Measurements from ENCODE around the gene USP21. TPM values are rescaled to one million over a fixed set of nuclear protein-coding genes. Genes with fewer than 3 reads are reported as not detected.

Gene USP21
- polyA plus RNA-seq, 1 of the 3 experiments (the other 2 are of a cell fraction) = 26.8 TPM

GRCh38 chr1:161115132-161115711 lies 44.1 kb upstream of the USP21 start:
- DNase-seq = no peak
- POLR2A ChIA-PET = no interaction called here
- H3K27ac ChIP-seq (ENCODE audit: low read depth in 2 of 2, low read length in 1 of 2) = peak overlapping the region in 1 of 2 experiments; percentile 45; a peak in 2 of 4 replicates
- WGBS (ENCODE audit: low lambda C conversion rate) = 61% methylated on average over 12 of the region's 12 CpGs
- H3K9me3 ChIP-seq = no peaks in the 10 kb centered on the region
- H3K4me1 ChIP-seq (ENCODE audit: control insufficient read depth in 1 of 2, insufficient read depth in 2 of 2, low read depth in 1 of 2, low read length in 1 of 2) = peaks cover 19 to 25% of the 10 kb centered on the region in 2 experiments; a peak in 3 of 4 replicates
- H3K4me2 ChIP-seq = peak overlapping the region; percentile 92
- no peak overlapping the region for H3K9ac ChIP-seq
- H3K79me2 ChIP-seq (ENCODE audit: insufficient read depth) = peaks cover 93% of the 10 kb centered on the region
- peaks cover 15% of the 10 kb centered on the region for H3F3A ChIP-seq (replicated peaks; ENCODE audit: insufficient read depth)
- H3K9me2 ChIP-seq = no peaks in the 10 kb centered on the region
- no peaks in the 10 kb centered on the region for H3K27me3 ChIP-seq (ENCODE audit: insufficient read depth)
- H3K4me3 ChIP-seq (ENCODE audit: low read depth in 2 of 2, low read length in 1 of 2) = no peak overlapping the region
- peaks cover 45% of the 10 kb centered on the region for H4K20me1 ChIP-seq (ENCODE audit: insufficient read depth)
- no peak overlapping the region for H2AFZ ChIP-seq (ENCODE audit: low read depth)
- CTCF ChIA-PET = interaction anchor here (2.2 kb wide), 1 partner anchor 18 kb away, joined by 6 read pairs; no protein-coding TSS in a partner anchor
- peaks cover 13 to 20% of the 10 kb centered on the region in 2 experiments for H3K36me3 ChIP-seq (replicated peaks in 1 of 2; ENCODE audit: control insufficient read depth in 1 of 2, insufficient read depth in 2 of 2, low read length in 1 of 2)
- no peak for TF ChIP-seq YY1 (IDR thresholded peaks at IDR 0.05; ENCODE audit: low read depth)
- TF ChIP-seq CTCF (IDR thresholded peaks at IDR 0.05) = no peak
- no peak for TF ChIP-seq FOXM1 (IDR thresholded peaks at IDR 0.05; ENCODE audit: low read depth)
- no peak for TF ChIP-seq TAF1 (IDR thresholded peaks at IDR 0.05; ENCODE audit: borderline replicate concordance, low read depth, low read length)
- TF ChIP-seq USF1 (IDR thresholded peaks at IDR 0.05; ENCODE audit: borderline replicate concordance, low read depth) = no peak
- peak; percentile 50; the same call in 1 of the 2 replicates for TF ChIP-seq MAX (IDR thresholded peaks at IDR 0.05; ENCODE audit: low read depth)
- TF ChIP-seq ELF1 (IDR thresholded peaks at IDR 0.05) = no peak
- peak; percentile 72 for TF ChIP-seq FOSL2 (IDR thresholded peaks at IDR 0.05; ENCODE audit: borderline replicate concordance, low read depth)
- no peak for TF ChIP-seq SMC3 (IDR thresholded peaks at IDR 0.05; ENCODE audit: low read depth, low read length)
- no peak for TF ChIP-seq USF2 (IDR thresholded peaks at IDR 0.05; ENCODE audit: borderline replicate concordance, low read depth, low read length)
- TF ChIP-seq POLR2AphosphoS5 (IDR thresholded peaks at IDR 0.05; ENCODE audit: low read depth, low read length) = peak; percentile 29; the same call in 1 of the 2 replicates
- TF ChIP-seq CHD2 (IDR thresholded peaks at IDR 0.05; ENCODE audit: low read length, partially characterized antibody) = no peak
- TF ChIP-seq NFIC (IDR thresholded peaks at IDR 0.05; ENCODE audit: borderline replicate concordance) = peak; percentile 59; the same call in 1 of the 2 replicates
- no peak for TF ChIP-seq ZBTB33 (IDR thresholded peaks at IDR 0.05; ENCODE audit: borderline replicate concordance, low read depth)
- TF ChIP-seq GATA2 (CRISPR knock-in tag; IDR thresholded peaks at IDR 0.05) = no peak
- no peak for TF ChIP-seq RAD21 (IDR thresholded peaks at IDR 0.05; ENCODE audit: low read length)
- TF ChIP-seq FOXJ3 (CRISPR knock-in tag; IDR thresholded peaks at IDR 0.05) = no peak
- TF ChIP-seq RCOR1 (IDR thresholded peaks at IDR 0.05; ENCODE audit: low read length) = no peak
- TF ChIP-seq NRF1 (IDR thresholded peaks at IDR 0.05; ENCODE audit: low read depth, low read length) = no peak
- 0 out of 2 replicates have a peak, but pooled peaks have one; percentile 2 for TF ChIP-seq PBX3 (IDR thresholded peaks at IDR 0.05)
- TF ChIP-seq RFX5 (IDR thresholded peaks at IDR 0.05; ENCODE audit: low read length) = no peak
- TF ChIP-seq EP300 (IDR thresholded peaks at IDR 0.05; ENCODE audit: borderline replicate concordance in 1 of 2, low read depth in 1 of 2, low read length in 1 of 2) = peak in 1 of 2 experiments; percentile 31; a peak in 1 of 4 replicates
- no peak for TF ChIP-seq GABPA (IDR thresholded peaks at IDR 0.05; ENCODE audit: low read depth)
- TF ChIP-seq EZH2phosphoT487 (IDR thresholded peaks at IDR 0.05; ENCODE audit: borderline replicate concordance, low read depth) = no peak

All from SK-N-SH (cell line).